Sigmoid colon (tissue), 7 donors: ENCODE measurements around the gene NOC4L. TPM values are rescaled to one million over a fixed set of nuclear protein-coding genes. Genes with fewer than 3 reads are reported as not detected.
"Not testable (repeated sequence)": the region's sequence is repeated elsewhere in the genome, so short reads cannot be mapped to it uniquely, and the experiment has no call there.

Experiments
- DNase-seq: peaks from one replicate; pipeline ENCODE4 v3.0.0-alpha.2; 2019
- H3K27ac ChIP-seq, 4 donors: fragments of 200-600 bp; sonication (generic); one replicate each; pipeline ENCODE4 v1.5.1; 2016 to 2019; ENCODE audit warnings: mild to moderate bottlenecking in 1 of 4
- H3K27me3 ChIP-seq, 3 donors: fragments of 200-600 bp; sonication (generic); one replicate each; pipeline ENCODE4 v1.5.1; 2019; ENCODE audit warnings: mild to moderate bottlenecking in 1 of 3
- H3K36me3 ChIP-seq, 4 donors: fragments of 200-600 bp; sonication (generic); one replicate each; pipeline ENCODE4 v1.5.1; 2016 to 2019
- H3K4me1 ChIP-seq, 4 donors: fragments of 200-600 bp; sonication (generic); one replicate each; pipeline ENCODE4 v1.5.1; 2017 to 2019
- H3K4me3 ChIP-seq, 4 donors: fragments of 200-600 bp; sonication (generic); one replicate each; pipeline ENCODE4 v1.5.1; 2017 to 2019; ENCODE audit warnings: mild to moderate bottlenecking in 2 of 4, moderate library complexity in 1 of 4
- H3K9me3 ChIP-seq, 4 donors: fragments of 200-600 bp in 3 of 4; sonication (generic) in 3 of 4; one replicate each; pipeline versions ENCODE4 v1.5.1 to v1.6.1; 2013 to 2019
- CTCF ChIP-seq, 4 experiments: fragments of 450-650 bp in 3 of 4; fragments of 200-600 bp in 1 of 4; IDR thresholded peaks; one replicate each; pipeline ENCODE4 v1.5.1; 2016 to 2019; ENCODE audit warnings: antibody characterized with exemption in 4 of 4, mild to moderate bottlenecking in 3 of 4, moderate library complexity in 2 of 4
- EP300 ChIP-seq, 4 donors: sonication (generic); formaldehyde crosslinking; IDR thresholded peaks; one replicate each; pipeline ENCODE4 v1.6.1; 2017; ENCODE audit warnings: antibody characterized with exemption in 4 of 4
- POLR2A ChIP-seq, 2 donors: fragments of 450-650 bp; IDR thresholded peaks; one replicate each; pipeline ENCODE4 v1.6.1; 2016; ENCODE audit warnings: antibody characterized with exemption in 2 of 2, mild to moderate bottlenecking in 2 of 2, moderate library complexity in 2 of 2
- POLR2AphosphoS5 ChIP-seq, 4 donors: sonication (generic); formaldehyde crosslinking; IDR thresholded peaks; one replicate each; pipeline ENCODE4 v1.6.1; 2017; ENCODE audit warnings: antibody characterized with exemption in 4 of 4
- WGBS, 2 donors: extraction: QIAGEN DNeasy Blood & Tissue Kit; methylation state at CpG; one replicate each; pipeline ENCODE4 v1.1.7; 2013; 5-methylcytosine and 5-hydroxymethylcytosine counted together
- intact Hi-C: fragments of 100-400 bp; cut with DNase I; formaldehyde crosslinking; loops from one replicate; pipeline ENCODE4 v1.15.1; 2023
- polyA plus RNA-seq, 3 donors: library from polyadenylated mRNA; stranded (reverse); fragments of 200-250 nt; gene quantifications; one replicate each; pipeline ENCODE4 v1.2.3, GENCODE V29; 2013
- total RNA-seq, 4 donors: library from RNA; depleted of rRNA; stranded (reverse); fragments of >200 nt; gene quantifications; one replicate each; pipeline ENCODE4 v1.1.0, GENCODE V29; 2016
- donor health status: healthy with polysubstance abuse.
- donor health status: Bipolar disorder and iron deficiency.
- donor health status: healthy.

The NOC4L gene
- total and polyA plus RNA-seq, 7 donors: 5.4 to 34.9 (median 9.4) TPM

GRCh38 chr12:132190834-132191500 is 46.7 kb downstream of the NOC4L start:
- H3K4me1 ChIP-seq: peaks cover 0 to 22% (median 16%) of the 10 kb centered on the region in 4 donors
- H3K4me3 ChIP-seq: no peak overlapping the region
- no peaks in the 10 kb centered on the region for H3K36me3 ChIP-seq
- TF ChIP-seq POLR2A (IDR thresholded peaks at IDR 0.05) (no peak), POLR2AphosphoS5 (IDR thresholded peaks at IDR 0.05) (no peak), CTCF (IDR thresholded peaks at IDR 0.05) (no peak), EP300 (IDR thresholded peaks at IDR 0.05) (no peak)
- H3K9me3 ChIP-seq: peaks cover 0 to 19% (median 10%) of the 10 kb centered on the region in 4 donors
- DNase-seq: no peak
- no peaks in the 10 kb centered on the region for H3K27me3 ChIP-seq
- WGBS, 2 donors: 71 to 82% methylated on average over 30 of the region's 30 CpGs
- intact Hi-C loops: no loop called here
- no peak overlapping the region for H3K27ac ChIP-seq

DNA sequence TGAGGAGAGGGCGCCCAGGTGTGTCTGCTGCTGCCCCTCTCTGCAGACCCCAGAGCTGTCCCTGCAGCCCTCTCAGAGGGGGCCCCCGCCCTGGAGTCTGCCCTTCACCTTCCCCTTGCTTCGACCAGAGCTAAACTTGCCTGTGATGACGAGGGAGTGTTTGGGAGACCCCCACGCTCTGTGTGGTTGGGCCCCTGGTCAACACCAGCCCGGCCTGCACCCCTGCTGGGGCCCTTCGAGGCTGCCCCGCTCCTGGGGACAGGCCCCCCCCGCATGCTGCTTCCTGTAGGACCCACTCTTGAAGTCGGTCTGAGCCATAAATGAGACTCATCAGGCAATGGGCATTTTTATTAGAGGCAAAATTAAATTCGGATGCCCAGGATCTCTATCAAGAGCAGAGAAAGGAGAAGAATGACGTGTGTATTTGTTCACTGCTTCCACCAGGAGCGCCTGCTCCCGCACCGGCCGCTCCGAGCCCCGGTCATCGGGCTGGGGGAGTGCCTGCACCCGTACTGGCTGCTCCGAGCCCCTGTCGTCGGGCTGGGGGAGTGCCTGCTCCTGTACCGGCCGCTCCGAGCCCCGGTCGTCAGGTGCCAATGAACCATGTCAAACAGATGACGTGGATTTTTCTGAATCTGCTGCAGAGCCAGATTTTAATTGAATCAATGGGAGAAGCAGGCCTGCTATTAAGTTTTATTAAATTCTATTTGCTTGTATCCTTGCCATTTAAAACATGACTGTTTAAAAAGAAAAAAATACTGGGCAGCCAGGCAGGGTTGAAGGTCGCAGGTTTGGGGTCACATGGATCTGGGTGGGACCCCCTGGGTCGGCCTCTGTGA is 47.7 kb downstream of the NOC4L start:
- 69 to 85% methylated on average over 31 of the region's 31 CpGs for WGBS, 2 donors
- no peak for TF ChIP-seq CTCF (IDR thresholded peaks at IDR 0.05)
- no peak for TF ChIP-seq POLR2AphosphoS5 (IDR thresholded peaks at IDR 0.05)
- TF ChIP-seq EP300 (IDR thresholded peaks at IDR 0.05): no peak
- TF ChIP-seq POLR2A (IDR thresholded peaks at IDR 0.05): no peak
- Histone ChIP-seq H3K4me3 (no peak overlapping the region), H3K9me3 (peaks cover 0 to 10% (median 8%) of the 10 kb centered on the region in 4 donors), H3K27ac (no peak overlapping the region), H3K36me3 (no peaks in the 10 kb centered on the region), H3K27me3 (no peaks in the 10 kb centered on the region), H3K4me1 (peaks cover 0 to 22% (median 16%) of the 10 kb centered on the region in 4 donors)
- intact Hi-C loops: no loop called here
- no peak for DNase-seq

DNA sequence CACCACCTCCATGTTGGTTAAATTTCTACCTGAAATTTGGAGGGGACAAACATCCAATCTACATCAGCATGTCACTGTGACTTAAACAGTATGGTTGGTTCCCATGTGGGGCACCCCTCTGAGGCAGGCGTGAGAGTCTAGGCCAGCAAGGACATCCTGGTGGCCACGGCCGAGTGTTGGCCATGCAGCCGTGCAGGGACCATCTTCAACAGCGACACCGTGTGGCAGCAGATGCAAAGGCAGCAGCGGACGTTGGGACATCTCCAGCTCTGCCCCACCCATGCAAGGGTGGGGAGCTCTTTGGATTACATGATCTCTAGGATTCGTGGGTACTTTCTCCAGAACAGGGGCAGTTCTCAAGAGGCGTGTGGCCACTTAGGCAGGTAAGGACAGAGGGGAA is 49.8 kb downstream of the NOC4L start:
- DNase-seq: no peak
- Histone ChIP-seq H3K4me1 (peaks cover 0 to 17% (median 12%) of the 10 kb centered on the region in 4 donors), H3K36me3 (no peaks in the 10 kb centered on the region), H3K27ac (no peak overlapping the region), H3K9me3 (peaks cover 0 to 10% (median 2%) of the 10 kb centered on the region in 4 donors), H3K4me3 (no peak overlapping the region), H3K27me3 (no peaks in the 10 kb centered on the region)
- TF ChIP-seq CTCF (IDR thresholded peaks at IDR 0.05) (no peak), EP300 (IDR thresholded peaks at IDR 0.05) (no peak), POLR2A (IDR thresholded peaks at IDR 0.05) (no peak), POLR2AphosphoS5 (IDR thresholded peaks at IDR 0.05) (no peak)
- 55 to 66% methylated on average over 10 of the region's 10 CpGs for WGBS, 2 donors
- intact Hi-C loops: no loop called here

DNA sequence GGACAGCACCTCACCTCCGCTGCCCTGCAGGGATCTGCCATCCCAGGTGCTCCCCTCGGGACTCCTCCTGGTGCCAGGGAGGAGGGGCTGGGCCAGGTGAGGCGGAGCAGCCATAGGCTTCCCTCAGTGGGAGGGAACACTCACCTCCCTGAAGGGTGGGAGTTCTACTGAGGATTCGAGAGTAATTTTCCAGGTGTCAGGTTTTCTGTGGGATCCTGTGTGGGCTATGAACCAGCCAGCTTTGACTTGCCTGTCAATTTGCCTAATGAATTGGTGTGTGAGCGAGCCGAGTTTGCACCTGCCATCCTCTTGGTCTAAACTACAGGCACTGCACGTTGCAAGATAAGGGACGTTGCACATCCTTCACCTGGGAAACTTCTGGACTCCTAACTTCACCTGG is 50.3 kb downstream of the NOC4L start:
- intact Hi-C loops: no loop called here
- TF ChIP-seq POLR2AphosphoS5 (IDR thresholded peaks at IDR 0.05) (no peak), POLR2A (IDR thresholded peaks at IDR 0.05) (no peak), EP300 (IDR thresholded peaks at IDR 0.05) (no peak), CTCF (IDR thresholded peaks at IDR 0.05) (no peak)
- H3K9me3 ChIP-seq: peaks cover 0 to 10% (median 2%) of the 10 kb centered on the region in 4 donors

GRCh38 chr12:132195242-132195641 is 51.0 kb downstream of the NOC4L start:
- H3K36me3 ChIP-seq, H3K9me3 ChIP-seq, intact Hi-C loops, H3K4me3 ChIP-seq, H3K4me1 ChIP-seq, DNase-seq, H3K27me3 ChIP-seq, H3K27ac ChIP-seq: not testable (repeated sequence)
- WGBS, 2 donors: 87 to 89% methylated on average over 12 of the region's 12 CpGs

More for the DNA sequence above, 50.3 kb downstream of the NOC4L start:
- 82 to 84% methylated on average over 8 of the region's 8 CpGs for WGBS, 2 donors
- no peak for DNase-seq
- Histone ChIP-seq H3K4me3 (no peak overlapping the region), H3K27ac (no peak overlapping the region), H3K36me3 (no peaks in the 10 kb centered on the region), H3K27me3 (no peaks in the 10 kb centered on the region), H3K4me1 (peaks cover 0 to 14% (median 8%) of the 10 kb centered on the region in 4 donors)
